ENCODE data around the gene CD82.
A peak's percentile ranks its signal among the peaks of the same experiment; 100 is the strongest.

Gene CD82

GRCh38 chr11:44565211-44565952, at the start of gene CD82:
TSS of gene CD82 (plus strand) at chr11:44565663. CDS start at chr11:44594663, 29,000 bp downstream.
- Mint-ChIP-seq H3K27me3 (ENCODE audit: low read depth) (no peaks in the 10 kb centered on the region), H3K4me1 (ENCODE audit: low read depth) (peaks cover 43% of the 10 kb centered on the region), H3K9me3 (no peaks in the 10 kb centered on the region), H3K27ac (peak within 1 kb of the TSS; percentile 87), H3K4me3 (peak within 1 kb of the TSS; percentile 91), H3K36me3 (ENCODE audit: low read depth) (peaks cover 24% of the 10 kb centered on the region)

GRCh38 chr11:44516688-44517507, 48.6 kb upstream of the CD82 start:
- no peaks in the 10 kb centered on the region for H3K4me1 Mint-ChIP-seq (ENCODE audit: low read depth)
- peaks cover 45% of the 10 kb centered on the region for H3K27me3 Mint-ChIP-seq (ENCODE audit: low read depth)
- no peaks in the 10 kb centered on the region for H3K9me3 Mint-ChIP-seq
- H3K36me3 Mint-ChIP-seq (ENCODE audit: low read depth): no peaks in the 10 kb centered on the region
- no peak overlapping the region for H3K4me3 Mint-ChIP-seq
- no peak overlapping the region for H3K27ac Mint-ChIP-seq

- Mint-ChIP-seq H3K9me3 (no peaks in the 10 kb centered on the region), H3K4me1 (ENCODE audit: low read depth) (no peaks in the 10 kb centered on the region), H3K27ac (no peak overlapping the region), H3K36me3 (ENCODE audit: low read depth) (no peaks in the 10 kb centered on the region), H3K27me3 (ENCODE audit: low read depth) (peaks cover 48% of the 10 kb centered on the region), H3K4me3 (no peak overlapping the region)
Observed at GRCh38 chr11:44517541-44517940, 47.9 kb upstream of the CD82 start.

- H3K9me3 Mint-ChIP-seq: no peaks in the 10 kb centered on the region
- peaks cover 46% of the 10 kb centered on the region for H3K27me3 Mint-ChIP-seq (ENCODE audit: low read depth)
- no peak overlapping the region for H3K4me3 Mint-ChIP-seq
- peaks cover 4% of the 10 kb centered on the region for H3K4me1 Mint-ChIP-seq (ENCODE audit: low read depth)
- H3K27ac Mint-ChIP-seq: no peak overlapping the region
- H3K36me3 Mint-ChIP-seq (ENCODE audit: low read depth): no peaks in the 10 kb centered on the region
Observed at GRCh38 chr11:44518968-44519550, 46.4 kb upstream of the CD82 start.

GRCh38 chr11:44519989-44520737, 45.3 kb upstream of the CD82 start:
- no peaks in the 10 kb centered on the region for H3K9me3 Mint-ChIP-seq
- no peak overlapping the region for H3K4me3 Mint-ChIP-seq
- peaks cover 46% of the 10 kb centered on the region for H3K27me3 Mint-ChIP-seq (ENCODE audit: low read depth)
- H3K36me3 Mint-ChIP-seq (ENCODE audit: low read depth): no peaks in the 10 kb centered on the region
- no peak overlapping the region for H3K27ac Mint-ChIP-seq
- peaks cover 4% of the 10 kb centered on the region for H3K4me1 Mint-ChIP-seq (ENCODE audit: low read depth)

GRCh38 chr11:44521148-44521547, 44.3 kb upstream of the CD82 start:
- no peak overlapping the region for H3K27ac Mint-ChIP-seq
- H3K36me3 Mint-ChIP-seq (ENCODE audit: low read depth): no peaks in the 10 kb centered on the region
- H3K27me3 Mint-ChIP-seq (ENCODE audit: low read depth): peaks cover 46% of the 10 kb centered on the region
- no peak overlapping the region for H3K4me3 Mint-ChIP-seq
- no peaks in the 10 kb centered on the region for H3K9me3 Mint-ChIP-seq
- peaks cover 4% of the 10 kb centered on the region for H3K4me1 Mint-ChIP-seq (ENCODE audit: low read depth)

- Mint-ChIP-seq H3K4me3 (no peak overlapping the region), H3K4me1 (ENCODE audit: low read depth) (peaks cover 6% of the 10 kb centered on the region), H3K27me3 (ENCODE audit: low read depth) (peaks cover 41% of the 10 kb centered on the region), H3K36me3 (ENCODE audit: low read depth) (no peaks in the 10 kb centered on the region), H3K27ac (no peak overlapping the region), H3K9me3 (no peaks in the 10 kb centered on the region)
Observed at GRCh38 chr11:44522294-44522693, 43.2 kb upstream of the CD82 start.

- Mint-ChIP-seq H3K27ac (no peak overlapping the region), H3K4me1 (ENCODE audit: low read depth) (peaks cover 10% of the 10 kb centered on the region), H3K27me3 (ENCODE audit: low read depth) (peaks cover 23% of the 10 kb centered on the region), H3K9me3 (no peaks in the 10 kb centered on the region), H3K4me3 (no peak overlapping the region), H3K36me3 (ENCODE audit: low read depth) (no peaks in the 10 kb centered on the region)
Observed at GRCh38 chr11:44524346-44524745, 41.1 kb upstream of the CD82 start.

GRCh38 chr11:44524751-44525201, 40.7 kb upstream of the CD82 start:
- peaks cover 19% of the 10 kb centered on the region for H3K27me3 Mint-ChIP-seq (ENCODE audit: low read depth)
- no peaks in the 10 kb centered on the region for H3K9me3 Mint-ChIP-seq
- peaks cover 11% of the 10 kb centered on the region for H3K4me1 Mint-ChIP-seq (ENCODE audit: low read depth)
- H3K27ac Mint-ChIP-seq: no peak overlapping the region
- H3K36me3 Mint-ChIP-seq (ENCODE audit: low read depth): no peaks in the 10 kb centered on the region
- no peak overlapping the region for H3K4me3 Mint-ChIP-seq

- Mint-ChIP-seq H3K27me3 (ENCODE audit: low read depth) (peaks cover 19% of the 10 kb centered on the region), H3K27ac (no peak overlapping the region), H3K36me3 (ENCODE audit: low read depth) (no peaks in the 10 kb centered on the region), H3K4me3 (no peak overlapping the region), H3K9me3 (no peaks in the 10 kb centered on the region), H3K4me1 (ENCODE audit: low read depth) (peaks cover 17% of the 10 kb centered on the region)
Observed at GRCh38 chr11:44525473-44526252, 39.8 kb upstream of the CD82 start.

GRCh38 chr11:44526438-44526837, 39.0 kb upstream of the CD82 start:
- peaks cover 25% of the 10 kb centered on the region for H3K4me1 Mint-ChIP-seq (ENCODE audit: low read depth)
- no peak overlapping the region for H3K4me3 Mint-ChIP-seq
- H3K27ac Mint-ChIP-seq: no peak overlapping the region
- H3K9me3 Mint-ChIP-seq: no peaks in the 10 kb centered on the region
- no peaks in the 10 kb centered on the region for H3K36me3 Mint-ChIP-seq (ENCODE audit: low read depth)
- peaks cover 12% of the 10 kb centered on the region for H3K27me3 Mint-ChIP-seq (ENCODE audit: low read depth)

GRCh38 chr11:44527476-44527875, 38.0 kb upstream of the CD82 start:
- H3K36me3 Mint-ChIP-seq (ENCODE audit: low read depth): no peaks in the 10 kb centered on the region
- H3K27me3 Mint-ChIP-seq (ENCODE audit: low read depth): peaks cover 5% of the 10 kb centered on the region
- peaks cover 28% of the 10 kb centered on the region for H3K4me1 Mint-ChIP-seq (ENCODE audit: low read depth)
- H3K4me3 Mint-ChIP-seq: no peak overlapping the region
- H3K27ac Mint-ChIP-seq: peak overlapping the region; percentile 37
- H3K9me3 Mint-ChIP-seq: no peaks in the 10 kb centered on the region

GRCh38 chr11:44528103-44528502, 37.4 kb upstream of the CD82 start:
- Mint-ChIP-seq H3K27me3 (ENCODE audit: low read depth) (no peaks in the 10 kb centered on the region), H3K4me1 (ENCODE audit: low read depth) (peaks cover 28% of the 10 kb centered on the region), H3K9me3 (no peaks in the 10 kb centered on the region), H3K36me3 (ENCODE audit: low read depth) (no peaks in the 10 kb centered on the region), H3K4me3 (no peak overlapping the region), H3K27ac (no peak overlapping the region)
